A549 (cell line): ENCODE data around the gene ABCA3. TPM values are rescaled to one million over a fixed set of nuclear protein-coding genes. Genes with fewer than 3 reads are reported as not detected.

Source experiments
- ATAC-seq, 2 experiments: fragments of 200-7000 bp in 1 of 2; fragments of >200 bp in 1 of 2; cut with Nextera tagmentation in 1 of 2; cut with Tn5 transposase in 1 of 2; 3 replicates each; pipeline versions ENCODE4 v1.8.0 to v1.9.1; 2018 to 2020; ENCODE audit warnings: mild to moderate bottlenecking in 1 of 2, moderate library complexity in 1 of 2
- CTCF ChIA-PET: fragments of 300-600 bp; sonication (Branson Sonifier 250); formaldehyde crosslinking; extraction: SDS; loops from one replicate; lab custom pipeline; 2021; ENCODE audit warnings: antibody characterized with exemption, inconsistent platforms; lab: Yijun Ruan, JAX
- POLR2A ChIA-PET: fragments of 350-600 bp; formaldehyde crosslinking; extraction: SDS; loops from one replicate; lab custom pipeline; 2021; ENCODE audit warnings: antibody characterized with exemption, inconsistent platforms; lab: Yijun Ruan, JAX
- DNase-seq, 2 experiments: peaks; one replicate each; pipeline versions ENCODE4 v3.0.0 to v3.0.0-alpha.2; 2011 to 2016; ENCODE audit warnings: low read depth in 1 of 2, low spot score in 1 of 2
- FAIRE-seq: peaks from 2 replicates; lab custom pipeline; 2011; peaks lifted over from hg19 to GRCh38; lab: Jason Lieb, UNC
- H3K27ac ChIP-seq, 2 experiments: fragments of >200 bp; sonication (Bioruptor Twin); formaldehyde crosslinking; 3 replicates each; pipeline ENCODE4 v1.5.1; 2016 to 2017
- H3K4me1 ChIP-seq: fragments of >200 bp; sonication (Bioruptor Twin); formaldehyde crosslinking; 3 replicates; pipeline ENCODE4 v1.6.1; 2016
- H3K4me2 ChIP-seq: fragments of >200 bp; sonication (Bioruptor Twin); formaldehyde crosslinking; 3 replicates; pipeline ENCODE4 v1.6.1; 2016
- H3K4me3 ChIP-seq: fragments of >200 bp; sonication (Bioruptor Twin); formaldehyde crosslinking; 3 replicates; pipeline ENCODE4 v1.5.1; 2016
- H3K9me3 ChIP-seq: fragments of >200 bp; sonication (Bioruptor Twin); formaldehyde crosslinking; 3 replicates; pipeline ENCODE4 v1.6.1; 2016
- BHLHE40 ChIP-seq: IDR thresholded peaks from 2 replicates; pipeline ENCODE4 v1.6.1; 2012; ENCODE audit warnings: low read depth, low read length, inconsistent platforms
- CEBPB ChIP-seq, 2 experiments: fragments of >200 bp in 1 of 2; sonication (Bioruptor Twin) in 1 of 2; formaldehyde crosslinking in 1 of 2; IDR thresholded peaks; 2 replicates each; pipeline ENCODE4 v1.6.1; 2012 to 2016
- CHD4 ChIP-seq: fragments of 200-600 bp; sonication (generic); IDR thresholded peaks from 2 replicates; pipeline ENCODE4 v1.6.1; 2016; ENCODE audit warnings: antibody characterized with exemption, mild to moderate bottlenecking, borderline replicate concordance
- FOSL2 ChIP-seq, 2 experiments: fragments of 450-650 bp in 1 of 2; fragments of >200 bp in 1 of 2; sonication (Bioruptor Twin) in 1 of 2; formaldehyde crosslinking; IDR thresholded peaks; 2 replicates each; pipeline versions ENCODE4 v1.5.0 to v1.6.1; 2016 to 2020; ENCODE audit warnings: mild to moderate bottlenecking in 1 of 2, moderate library complexity in 1 of 2
- FOXS1 ChIP-seq: fragments of 250-450 bp; sonication (Bioruptor Pico); IDR thresholded peaks from 2 replicates; pipeline ENCODE4 v1.5.0; 2020; ENCODE audit warnings: mild to moderate bottlenecking, moderate library complexity
- HDAC2 ChIP-seq: fragments of 200-600 bp; sonication (generic); IDR thresholded peaks from 2 replicates; pipeline ENCODE4 v1.6.1; 2016
- HES2 ChIP-seq: fragments of >200 bp; sonication (Bioruptor Twin); formaldehyde crosslinking; IDR thresholded peaks from 2 replicates; pipeline ENCODE4 v1.6.1; 2016
- HEYL ChIP-seq: fragments of 250-450 bp; sonication (Bioruptor Pico); IDR thresholded peaks from 2 replicates; pipeline ENCODE4 v1.8.0; 2021; ENCODE audit warnings: mild to moderate bottlenecking, moderate library complexity
- HOXB13 ChIP-seq: fragments of 250-450 bp; sonication (Bioruptor Pico); IDR thresholded peaks from 2 replicates; pipeline ENCODE4 v1.5.0; 2020; ENCODE audit warnings: low read depth, mild to moderate bottlenecking, moderate library complexity
- HOXB5 ChIP-seq: fragments of 250-450 bp; sonication (Bioruptor Pico); IDR thresholded peaks from 2 replicates; pipeline ENCODE4 v1.5.0; 2020; ENCODE audit warnings: mild to moderate bottlenecking, moderate library complexity
- JUN ChIP-seq, 2 experiments: fragments of >200 bp; sonication (Bioruptor Twin); formaldehyde crosslinking; IDR thresholded peaks; 2 replicates in 1 of 2; 3 replicates in 1 of 2; pipeline ENCODE4 v1.6.1; 2016 to 2017
- KDM5A ChIP-seq: fragments of 200-600 bp; sonication (generic); IDR thresholded peaks from 2 replicates; pipeline ENCODE4 v1.6.1; 2016; ENCODE audit warnings: antibody characterized with exemption, mild to moderate bottlenecking
- MAFK ChIP-seq: fragments of 450-650 bp; IDR thresholded peaks from 2 replicates; pipeline ENCODE4 v1.6.1; 2014; ENCODE audit not compliant: partially characterized antibody
- MAX ChIP-seq: IDR thresholded peaks from 2 replicates; pipeline ENCODE4 v1.6.1; 2012
- MAZ ChIP-seq: fragments of 150-350 bp; IDR thresholded peaks from 2 replicates; pipeline ENCODE4 v1.6.1; 2014; ENCODE audit warnings: antibody characterized with exemption, low read depth, low read length, borderline replicate concordance
- MYC ChIP-seq: IDR thresholded peaks from 2 replicates; pipeline ENCODE4 v1.6.1; 2012; ENCODE audit warnings: mild to moderate bottlenecking, inconsistent platforms, low read length, improper control_type of control experiment, borderline replicate concordance
- NPAS2 ChIP-seq: fragments of 250-450 bp; sonication (Bioruptor Pico); IDR thresholded peaks from 2 replicates; pipeline ENCODE4 v1.8.0; 2022; ENCODE audit warnings: mild to moderate bottlenecking, moderate library complexity, borderline replicate concordance
- POLR2AphosphoS2 ChIP-seq: conservative IDR thresholded peaks from 2 replicates; pipeline ENCODE4 v1.6.1; 2012; ENCODE audit warnings: low read length, improper control_type of control experiment, inconsistent platforms
- RCOR1 ChIP-seq: fragments of 150-350 bp; IDR thresholded peaks from 2 replicates; pipeline ENCODE4 v1.6.1; 2014; ENCODE audit warnings: antibody characterized with exemption, low read length, low read depth
- RNF2 ChIP-seq: fragments of 200-600 bp; sonication (generic); IDR thresholded peaks from 2 replicates; pipeline ENCODE4 v1.6.1; 2016; ENCODE audit warnings: low read depth, mild to moderate bottlenecking, antibody characterized with exemption, moderate library complexity, borderline replicate concordance
- SMC3 ChIP-seq: fragments of >200 bp; sonication (Bioruptor Twin); formaldehyde crosslinking; IDR thresholded peaks from 3 replicates; pipeline ENCODE4 v1.6.1; 2018; ENCODE audit warnings: inconsistent platforms
- SREBF2 ChIP-seq: fragments of 450-650 bp; IDR thresholded peaks from 2 replicates; pipeline ENCODE4 v1.6.1; 2014; ENCODE audit warnings: mild to moderate bottlenecking, moderate library complexity
- TFCP2L1 ChIP-seq: fragments of 250-450 bp; sonication (Bioruptor Pico); IDR thresholded peaks from 2 replicates; pipeline ENCODE4 v1.5.0; 2021; ENCODE audit warnings: mild to moderate bottlenecking
- TP53 ChIP-seq: fragments of 250-450 bp; sonication (Bioruptor Pico); IDR thresholded peaks from 2 replicates; pipeline ENCODE4 v1.5.0; 2021; ENCODE audit warnings: mild to moderate bottlenecking, moderate library complexity
- ZFP36 ChIP-seq: fragments of 450-650 bp; IDR thresholded peaks from 2 replicates; pipeline ENCODE4 v1.6.1; 2014; ENCODE audit warnings: borderline replicate concordance; ENCODE audit not compliant: partially characterized antibody
- ZNF302 ChIP-seq: fragments of 250-450 bp; sonication (Bioruptor Pico); IDR thresholded peaks from 2 replicates; pipeline ENCODE4 v1.9.0; 2021; ENCODE audit warnings: inconsistent platforms, mild to moderate bottlenecking, moderate library complexity
- WGBS: methylation state at CpG from one replicate; pipeline ENCODE4 v1.1.6; 2017; ENCODE audit errors: missing lambda C conversion rate; 5-methylcytosine and 5-hydroxymethylcytosine counted together
- polyA plus RNA-seq, 4 experiments: library from polyadenylated mRNA; depleted of rRNA in 3 of 4; stranded (reverse); fragments of >200 nt; fragmentation: RNase III in 1 of 4; extraction: RNeasy Plus Mini Kit Qiagen cat#74134 plus additional on column Dnase treatment in 1 of 4; gene quantifications; 2 replicates in 3 of 4; 3 replicates in 1 of 4; pipeline ENCODE4 v1.2.3, GENCODE V29; 2011 to 2017
- TF ChIP-seq, protein P1 (sequence below): fragments of >200 bp; sonication (Bioruptor Twin); formaldehyde crosslinking; IDR thresholded peaks from 3 replicates; pipeline ENCODE4 v1.6.1; 2016
- TF ChIP-seq, protein P2 (sequence below): fragments of 250-450 bp; sonication (Bioruptor Pico); IDR thresholded peaks from 2 replicates; pipeline ENCODE4 v1.5.0; 2021; ENCODE audit warnings: mild to moderate bottlenecking, moderate library complexity, borderline replicate concordance
- TF ChIP-seq, protein P3 (sequence below): fragments of 150-350 bp; IDR thresholded peaks from 2 replicates; pipeline ENCODE4 v1.6.1; 2014; ENCODE audit warnings: low read depth, mild to moderate bottlenecking, low read length

ABCA3 gene
- polyA plus RNA-seq, 2 of the 4 experiments (the other 2 are of a cell fraction): 6.4 to 9.9 TPM

- H3K27ac ChIP-seq: no peak overlapping the region
- TF ChIP-seq RNF2: no peak
- TF ChIP-seq FOSL2 (IDR thresholded peaks at IDR 0.05): no peak
- TF ChIP-seq FOSL2 (CRISPR knock-in tag; IDR thresholded peaks at IDR 0.05): no peak
- TF ChIP-seq FOXS1 (CRISPR knock-in tag): no peak
- no peak for TF ChIP-seq ZNF302
- no peak for TF ChIP-seq MYC
- TF ChIP-seq, protein P1, sequence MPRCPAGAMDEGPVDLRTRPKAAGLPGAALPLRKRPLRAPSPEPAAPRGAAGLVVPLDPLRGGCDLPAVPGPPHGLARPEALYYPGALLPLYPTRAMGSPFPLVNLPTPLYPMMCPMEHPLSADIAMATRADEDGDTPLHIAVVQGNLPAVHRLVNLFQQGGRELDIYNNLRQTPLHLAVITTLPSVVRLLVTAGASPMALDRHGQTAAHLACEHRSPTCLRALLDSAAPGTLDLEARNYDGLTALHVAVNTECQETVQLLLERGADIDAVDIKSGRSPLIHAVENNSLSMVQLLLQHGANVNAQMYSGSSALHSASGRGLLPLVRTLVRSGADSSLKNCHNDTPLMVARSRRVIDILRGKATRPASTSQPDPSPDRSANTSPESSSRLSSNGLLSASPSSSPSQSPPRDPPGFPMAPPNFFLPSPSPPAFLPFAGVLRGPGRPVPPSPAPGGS: no peak
- TF ChIP-seq TP53 (CRISPR knock-in tag): no peak
- TF ChIP-seq JUN (IDR thresholded peaks at IDR 0.05): no peak
- TF ChIP-seq HOXB13 (CRISPR knock-in tag): no peak
- no peak for TF ChIP-seq CEBPB (IDR thresholded peaks at IDR 0.05)
- TF ChIP-seq MAZ: no peak
- no peak for TF ChIP-seq HEYL (CRISPR knock-in tag)
- TF ChIP-seq, protein P2, sequence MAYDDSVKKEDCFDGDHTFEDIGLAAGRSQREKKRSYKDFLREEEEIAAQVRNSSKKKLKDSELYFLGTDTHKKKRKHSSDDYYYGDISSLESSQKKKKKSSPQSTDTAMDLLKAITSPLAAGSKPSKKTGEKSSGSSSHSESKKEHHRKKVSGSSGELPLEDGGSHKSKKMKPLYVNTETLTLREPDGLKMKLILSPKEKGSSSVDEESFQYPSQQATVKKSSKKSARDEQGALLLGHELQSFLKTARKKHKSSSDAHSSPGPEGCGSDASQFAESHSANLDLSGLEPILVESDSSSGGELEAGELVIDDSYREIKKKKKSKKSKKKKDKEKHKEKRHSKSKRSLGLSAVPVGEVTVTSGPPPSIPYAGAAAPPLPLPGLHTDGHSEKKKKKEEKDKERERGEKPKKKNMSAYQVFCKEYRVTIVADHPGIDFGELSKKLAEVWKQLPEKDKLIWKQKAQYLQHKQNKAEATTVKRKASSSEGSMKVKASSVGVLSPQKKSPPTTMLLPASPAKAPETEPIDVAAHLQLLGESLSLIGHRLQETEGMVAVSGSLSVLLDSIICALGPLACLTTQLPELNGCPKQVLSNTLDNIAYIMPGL (CRISPR knock-in tag): no peak
- no peak for TF ChIP-seq MAX
- no peak for TF ChIP-seq HES2
- TF ChIP-seq HOXB5 (CRISPR knock-in tag): no peak
- TF ChIP-seq, all 56 proteins: peak for 0
- 87% methylated on average over 1 of the region's 1 CpG for WGBS
- DNase-seq (no peak), ATAC-seq (no peak), FAIRE-seq (no peak)
- CTCF ChIA-PET: interaction anchor here (2.0 kb wide), 1 partner anchor 39 kb away, joined by 4 read pairs; no protein-coding TSS in a partner anchor
- Histone ChIP-seq H3K9me3 (no peaks in the 10 kb centered on the region), H3K4me3 (no peak overlapping the region), H3K4me1 (no peaks in the 10 kb centered on the region), H3K4me2 (no peak overlapping the region)
- POLR2A ChIA-PET: no interaction called here
Measured at GRCh38 chr16:2383501-2383900, 43.0 kb upstream of the ABCA3 start.

DNA sequence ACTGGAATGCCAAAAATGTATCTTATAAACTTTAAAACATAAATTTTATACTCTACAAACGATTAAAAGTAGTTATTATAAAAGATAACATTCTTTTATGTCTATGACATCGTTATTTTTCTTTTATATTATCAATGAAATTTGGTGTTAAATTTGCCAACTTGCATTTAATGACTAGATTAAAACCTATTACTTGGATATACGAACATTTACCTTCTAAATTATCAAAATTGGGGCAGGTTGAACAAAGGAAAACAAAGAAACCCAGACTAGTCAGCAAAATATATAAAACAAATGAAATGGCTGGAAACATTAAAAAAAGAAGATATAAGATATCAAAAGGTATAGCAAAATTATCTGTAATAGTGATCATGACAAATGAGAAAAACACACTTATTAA, 34.1 kb upstream of the ABCA3 start:
- CTCF ChIA-PET: no interaction called here
- Histone ChIP-seq H3K4me2 (no peak overlapping the region), H3K9me3 (no peaks in the 10 kb centered on the region), H3K4me3 (no peak overlapping the region), H3K4me1 (no peaks in the 10 kb centered on the region), H3K27ac (no peak overlapping the region)
- 10% methylated on average over 3 of the region's 3 CpGs for WGBS
- DNase-seq (no peak), FAIRE-seq (no peak), ATAC-seq (no peak)
- peak; percentile 70 for TF ChIP-seq MAFK
- no peak for TF ChIP-seq TFCP2L1 (CRISPR knock-in tag)
- no peak for TF ChIP-seq POLR2AphosphoS2
- POLR2A ChIA-PET: no interaction called here

- no peak for FAIRE-seq
- TF ChIP-seq RCOR1 (no peak), KDM5A (no peak), SREBF2 (no peak), NPAS2 (CRISPR knock-in tag) (no peak), CHD4 (no peak), HDAC2 (no peak), BHLHE40 (no peak), FOXS1 (CRISPR knock-in tag) (no peak), SMC3 (no peak), ZFP36 (no peak)
- TF ChIP-seq, protein P3, sequence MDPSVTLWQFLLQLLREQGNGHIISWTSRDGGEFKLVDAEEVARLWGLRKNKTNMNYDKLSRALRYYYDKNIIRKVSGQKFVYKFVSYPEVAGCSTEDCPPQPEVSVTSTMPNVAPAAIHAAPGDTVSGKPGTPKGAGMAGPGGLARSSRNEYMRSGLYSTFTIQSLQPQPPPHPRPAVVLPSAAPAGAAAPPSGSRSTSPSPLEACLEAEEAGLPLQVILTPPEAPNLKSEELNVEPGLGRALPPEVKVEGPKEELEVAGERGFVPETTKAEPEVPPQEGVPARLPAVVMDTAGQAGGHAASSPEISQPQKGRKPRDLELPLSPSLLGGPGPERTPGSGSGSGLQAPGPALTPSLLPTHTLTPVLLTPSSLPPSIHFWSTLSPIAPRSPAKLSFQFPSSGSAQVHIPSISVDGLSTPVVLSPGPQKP: no peak
- TF ChIP-seq, all 56 proteins: peak for 0
Measured at GRCh38 chr16:2373176-2373575, 32.6 kb upstream of the ABCA3 start.

More at GRCh38 chr16:2373176-2373575, 32.6 kb upstream of the ABCA3 start:
- DNase-seq (no peak), ATAC-seq (no peak)
- no peak overlapping the region for H3K4me2 ChIP-seq
- ChIA-PET CTCF (interaction anchor here (1.6 kb wide), 1 partner anchor 33 kb away, joined by 8 read pairs; the partner anchor contains the start of gene ABCA3), POLR2A (no interaction called here)
- H3K4me3 ChIP-seq: no peak overlapping the region
- no peaks in the 10 kb centered on the region for H3K4me1 ChIP-seq
- 58% methylated on average over 4 of the region's 4 CpGs for WGBS
- H3K27ac ChIP-seq: no peak overlapping the region
- H3K9me3 ChIP-seq: no peaks in the 10 kb centered on the region
